GM12878 (cell line): ENCODE measurements around the gene BAG5. TPM values are rescaled to one million over a fixed set of nuclear protein-coding genes. Genes with fewer than 3 reads are reported as not detected.

Experiments
- ATAC-seq: fragments of 200-7000 bp; cut with Tn5 transposase; 3 replicates; pipeline ENCODE4 v1.9.1; 2020; ENCODE audit warnings: mild to moderate bottlenecking, moderate library complexity
- BruUV-seq: library from RNA; stranded (reverse); fragments of 400-500 nt; replicated peaks from 2 replicates; lab custom pipeline; 2021; lab: Mats Ljungman, UMichigan
- CTCF ChIA-PET: fragments of 300-600 bp; sonication (Branson Sonifier 250); formaldehyde crosslinking; extraction: SDS; loops from one replicate; lab custom pipeline; 2021; ENCODE audit warnings: inconsistent platforms; lab: Yijun Ruan, JAX
- POLR2A ChIA-PET: fragments of 350-600 bp; formaldehyde crosslinking; extraction: SDS; loops from one replicate; lab custom pipeline; 2021; ENCODE audit warnings: inconsistent platforms; lab: Charles Lee
- RAD21 ChIA-PET: fragments of 300-600 bp; sonication (Branson Sonifier 250); formaldehyde crosslinking; loops from one replicate; lab custom pipeline; 2023; ENCODE audit warnings: antibody characterized with exemption; ENCODE audit not compliant: unreplicated experiment; lab: Charles Lee
- SMC1A ChIA-PET: fragments of 300-600 bp; sonication (Branson Sonifier 250); formaldehyde crosslinking; loops from one replicate; lab custom pipeline; 2023; ENCODE audit not compliant: unreplicated experiment, uncharacterized antibody; lab: Charles Lee
- DNase-seq: peaks from one replicate; pipeline ENCODE4 v3.0.0-alpha.2; 2011; ENCODE audit warnings: low read depth, low spot score
- FAIRE-seq: peaks from 3 replicates; lab custom pipeline; 2011; peaks lifted over from hg19 to GRCh38; lab: Jason Lieb, UNC
- H2AFZ ChIP-seq: 2 replicates; pipeline ENCODE4 v1.6.0; 2011; ENCODE audit warnings: low read depth, low read length, control low read depth; ENCODE audit not compliant: control insufficient read depth
- H3K27ac ChIP-seq: 2 replicates; pipeline ENCODE4 v1.5.1; 2011; ENCODE audit warnings: control low read depth; ENCODE audit not compliant: control insufficient read depth, insufficient read depth
- H3K27me3 ChIP-seq, 2 experiments: replicated peaks in 1 of 2; 2 replicates each; pipeline versions ENCODE4 v1.6.0 to v1.6.1; 2011; ENCODE audit warnings: low read length in 1 of 2; ENCODE audit not compliant: control insufficient read depth in 2 of 2, insufficient read depth in 2 of 2
- H3K36me3 ChIP-seq, 2 experiments: 2 replicates each; pipeline ENCODE4 v1.5.1; 2011; ENCODE audit warnings: low read length in 1 of 2; ENCODE audit not compliant: control insufficient read depth in 2 of 2, insufficient read depth in 2 of 2
- H3K4me1 ChIP-seq: 2 replicates; pipeline ENCODE4 v1.6.1; 2011; ENCODE audit warnings: mild to moderate bottlenecking, low read length, moderate library complexity, mixed read lengths; ENCODE audit not compliant: control insufficient read depth, insufficient read depth
- H3K4me2 ChIP-seq: 2 replicates; pipeline ENCODE4 v1.6.0; 2011; ENCODE audit warnings: control low read depth; ENCODE audit not compliant: control insufficient read depth, insufficient read depth
- H3K4me3 ChIP-seq: fragments of 200-600 bp; sonication (generic); 2 replicates; pipeline ENCODE4 v1.5.1; 2016
- H3K79me2 ChIP-seq: 2 replicates; pipeline ENCODE4 v1.6.0; 2011; ENCODE audit warnings: low read length; ENCODE audit not compliant: control insufficient read depth, insufficient read depth
- H3K9ac ChIP-seq: 2 replicates; pipeline ENCODE4 v1.8.0; 2011; ENCODE audit warnings: low read length, control low read depth, mixed read lengths; ENCODE audit not compliant: control insufficient read depth, insufficient read depth
- H3K9me3 ChIP-seq: replicated peaks from 3 replicates; pipeline ENCODE4 v1.5.1; 2011; ENCODE audit warnings: mild to moderate bottlenecking, low read length; ENCODE audit not compliant: control insufficient read depth, insufficient read depth
- H4K20me1 ChIP-seq: 2 replicates; pipeline ENCODE4 v1.6.0; 2011; ENCODE audit not compliant: control insufficient read depth, insufficient read depth
- ASH2L ChIP-seq: fragments of 300-600, 200-600 bp; sonication (generic); IDR thresholded peaks from 2 replicates; pipeline ENCODE4 v1.6.1; 2017; ENCODE audit warnings: low read depth, mild to moderate bottlenecking, borderline replicate concordance
- ATF3 ChIP-seq: IDR thresholded peaks from 2 replicates; pipeline ENCODE4 v1.6.1; 2011; ENCODE audit warnings: low read depth, mild to moderate bottlenecking, low read length, moderate library complexity, borderline replicate concordance; ENCODE audit errors: extremely low read depth
- FOXK2 ChIP-seq: fragments of 450-650 bp; IDR thresholded peaks from 2 replicates; pipeline ENCODE4 v1.6.1; 2017; ENCODE audit warnings: mild to moderate bottlenecking, moderate library complexity
- FOXM1 ChIP-seq: IDR thresholded peaks from 2 replicates; pipeline ENCODE4 v1.6.1; 2012; ENCODE audit warnings: low read depth, mild to moderate bottlenecking, inconsistent platforms, low read length, moderate library complexity
- IRF3 ChIP-seq: fragments of 450-650 bp; IDR thresholded peaks from 2 replicates; pipeline ENCODE4 v1.6.1; 2014; ENCODE audit warnings: mild to moderate bottlenecking
- KAT2A ChIP-seq: conservative IDR thresholded peaks from 2 replicates; pipeline ENCODE4 v1.6.1; 2011; ENCODE audit warnings: low read depth, low read length; ENCODE audit not compliant: control insufficient read depth
- MTA2 ChIP-seq: fragments of 450-650 bp; IDR thresholded peaks from 2 replicates; pipeline ENCODE4 v1.6.1; 2016; ENCODE audit warnings: low read depth, mild to moderate bottlenecking, moderate library complexity
- NBN ChIP-seq: fragments of 450-650 bp; IDR thresholded peaks from 2 replicates; pipeline ENCODE4 v1.6.1; 2016
- NR2F1 ChIP-seq: fragments of 450-650 bp; conservative IDR thresholded peaks from 2 replicates; pipeline ENCODE4 v1.6.1; 2017; ENCODE audit warnings: mild to moderate bottlenecking
- PBX3 ChIP-seq: IDR thresholded peaks from 2 replicates; pipeline ENCODE4 v1.6.1; 2011; ENCODE audit warnings: mild to moderate bottlenecking, low read depth, low read length, moderate library complexity; ENCODE audit not compliant: insufficient replicate concordance
- PRDM15 ChIP-seq: fragments of 450-650 bp; formaldehyde crosslinking; IDR thresholded peaks from 2 replicates; pipeline ENCODE4 v1.4.0; 2020; ENCODE audit warnings: mild to moderate bottlenecking, moderate library complexity
- RELA ChIP-seq: fragments of 450-650 bp; IDR thresholded peaks from 2 replicates; pipeline ENCODE4 v1.8.0; 2014; ENCODE audit warnings: borderline replicate concordance; ENCODE audit not compliant: partially characterized antibody
- SRF ChIP-seq, 2 experiments: IDR thresholded peaks; 2 replicates each; pipeline ENCODE4 v1.6.1; 2011; ENCODE audit warnings: low read depth in 2 of 2, low read length in 2 of 2, mild to moderate bottlenecking in 1 of 2, moderate library complexity in 1 of 2
- ZNF217 ChIP-seq: fragments of 450-650 bp; IDR thresholded peaks from 2 replicates; pipeline ENCODE4 v1.6.1; 2017; ENCODE audit warnings: antibody characterized with exemption, mild to moderate bottlenecking
- ZNF687 ChIP-seq: fragments of 450-650 bp; IDR thresholded peaks from 2 replicates; pipeline ENCODE4 v1.6.1; 2017; ENCODE audit warnings: mild to moderate bottlenecking, moderate library complexity
- WGBS: methylation state at CpG from one replicate; pipeline ENCODE4 v1.1.6; 2016; ENCODE audit warnings: low lambda C conversion rate; ENCODE audit not compliant: insufficient replicate concordance, insufficient coverage; ENCODE audit errors: missing lambda C conversion rate; 5-methylcytosine and 5-hydroxymethylcytosine counted together
- in situ Hi-C: fragments of 300-500 bp; cut with MboI; formaldehyde crosslinking; loops from 9 replicates; pipeline ENCODE4 v1.14.3; 2018; ENCODE audit warnings: mixed read lengths
- intact Hi-C: fragments of 100-400 bp; cut with micrococcal nuclease; formaldehyde crosslinking; loops from one replicate; pipeline ENCODE4 v1.14.2; 2022; ENCODE audit not compliant: unreplicated experiment
- polyA plus RNA-seq, 11 experiments: library from polyadenylated mRNA; depleted of rRNA in 4 of 11; unstranded in 6 of 11; stranded (reverse) in 5 of 11; fragments of >200 nt; fragmentation: Nextera tagmentation in 4 of 11; fragmentation: Illumina TruSeq in 1 of 11; extraction: Ambion mirVana in 4 of 11; extraction: Trizol in 1 of 11; gene quantifications; 1 replicate in 1 of 11; 2 replicates in 10 of 11; pipeline versions ENCODE4 v1.2.1 to v1.2.3, GENCODE V29; 2011 to 2016; ENCODE audit warnings: inconsistent platforms in 2 of 11, missing spikeins in 2 of 11, low read depth in 1 of 11
- total RNA-seq, 4 experiments: library from RNA; depleted of rRNA in 3 of 4; stranded (reverse); fragments of >200 nt in 3 of 4; fragmentation: Illumina TruSeq in 1 of 4; extraction: Trizol in 1 of 4; gene quantifications; 2 replicates each; pipeline versions ENCODE4 v1.2.1 to v1.2.3, GENCODE V29; 2013 to 2021

The BAG5 gene
- total and polyA plus RNA-seq, 10 of the 15 experiments (the other 5 are each of a cell fraction or from before 2014, with no cell fraction given) = 9.9 to 30.5 (median 20.1) TPM

GRCh38 chr14:103600503-103600902 lies 38.0 kb upstream of the BAG5 start:
- no peak for FAIRE-seq
- no peak overlapping the region for H3K9ac ChIP-seq
- intact Hi-C loops (no loop called here), in situ Hi-C loops (no loop called here)
- no peaks in the 10 kb centered on the region for H3K27me3 ChIP-seq
- TF ChIP-seq FOXK2 = no peak
- TF ChIP-seq SRF (IDR thresholded peaks at IDR 0.05; ENCODE audit: low read depth in 2 of 2, low read length in 2 of 2) = no peak
- TF ChIP-seq FOXM1 = no peak
- no peak for TF ChIP-seq KAT2A
- no peak for TF ChIP-seq RELA
- no peak for TF ChIP-seq IRF3
- no peak for TF ChIP-seq ASH2L
- no peak for TF ChIP-seq ZNF217
- TF ChIP-seq ATF3 = no peak
- TF ChIP-seq PBX3 = no peak
- TF ChIP-seq ZNF687 = no peak
- TF ChIP-seq NR2F1 = no peak
- TF ChIP-seq NBN = no peak
- TF ChIP-seq PRDM15 (CRISPR knock-in tag) = no peak
- TF ChIP-seq MTA2 = no peak
- H4K20me1 ChIP-seq = no peaks in the 10 kb centered on the region
- WGBS = 99% methylated on average over 5 of the region's 5 CpGs
- no peak overlapping the region for H3K4me3 ChIP-seq
- no peak overlapping the region for H2AFZ ChIP-seq
- no peak for DNase-seq
- BruUV-seq = no TSS peak
- ChIA-PET POLR2A (interaction anchor here (0.6 kb wide), 1 partner anchor 1610 kb away, joined by 4 read pairs; no protein-coding TSS in a partner anchor), CTCF (no interaction called here), SMC1A (no interaction called here), RAD21 (no interaction called here)
- H3K36me3 ChIP-seq = no peaks in the 10 kb centered on the region
- no peaks in the 10 kb centered on the region for H3K9me3 ChIP-seq
- no peak overlapping the region for H3K4me2 ChIP-seq
- H3K27ac ChIP-seq = no peak overlapping the region
- no peaks in the 10 kb centered on the region for H3K79me2 ChIP-seq
- ATAC-seq = no peak
- H3K4me1 ChIP-seq = no peaks in the 10 kb centered on the region; the same call in 1 of the 2 replicates
